Measurements from ENCODE around the gene TEX51. TPM values are rescaled to one million over a fixed set of nuclear protein-coding genes. Genes with fewer than 3 reads are reported as not detected.

Gene TEX51
- total RNA-seq, 1 donor from 2014 or later: not detected

- intact Hi-C loops (cut with DNase I): no loop called here
- ATAC-seq (ENCODE audit: poor library complexity) (no peak), DNase-seq (no peak)
These were observed 37.6 kb downstream of the TEX51 start for GRCh38 chr2:126936219-126936723.

- DNase-seq (no peak), ATAC-seq (ENCODE audit: poor library complexity) (no peak)
- intact Hi-C loops (cut with DNase I): no loop called here
These were observed 41.6 kb downstream of the TEX51 start for GRCh38 chr2:126940331-126940730.

GRCh38 chr2:126942427-126943203 lies 43.9 kb downstream of the TEX51 start:
- intact Hi-C loops (cut with DNase I): no loop called here
- DNase-seq (no peak), ATAC-seq (ENCODE audit: poor library complexity) (no peak)

- intact Hi-C loops (cut with DNase I): no loop called here
These were observed 45.1 kb downstream of the TEX51 start for GRCh38 chr2:126943612-126944348.

GRCh38 chr2:126945118-126945517 lies 46.4 kb downstream of the TEX51 start:
- intact Hi-C loops (cut with DNase I): no loop called here
- ATAC-seq (ENCODE audit: poor library complexity): no peak
- no peak for DNase-seq

More at GRCh38 chr2:126943612-126944348, 45.1 kb downstream of the TEX51 start:
- ATAC-seq (ENCODE audit: poor library complexity) (no peak), DNase-seq (no peak)

GRCh38 chr2:126946318-126947102 lies 47.8 kb downstream of the TEX51 start:
- ATAC-seq (ENCODE audit: poor library complexity) (no peak), DNase-seq (no peak)
- intact Hi-C loops (cut with DNase I): no loop called here

- no peak for ATAC-seq (ENCODE audit: poor library complexity)
- intact Hi-C loops (cut with DNase I): no loop called here
- DNase-seq: no peak
These were observed 48.4 kb downstream of the TEX51 start for GRCh38 chr2:126947103-126947429.

GRCh38 chr2:126949775-126950174 lies 51.1 kb downstream of the TEX51 start:
- peak; percentile 29 for ATAC-seq (ENCODE audit: poor library complexity)
- intact Hi-C loops (cut with DNase I): no loop called here

GRCh38 chr2:126950504-126950903 lies 51.8 kb downstream of the TEX51 start:
- ATAC-seq (ENCODE audit: poor library complexity): no peak
- DNase-seq: no peak
- intact Hi-C loops (cut with DNase I): no loop called here

More at GRCh38 chr2:126949775-126950174, 51.1 kb downstream of the TEX51 start:
- DNase-seq: no peak

Other genes with a start within 250 kb of the TEX51 start
- 111 TPM for gene GYPC, start 242.7 kb upstream of the TEX51 start, total RNA-seq
- 15.7 TPM for gene BIN1, start 208.3 kb downstream of the TEX51 start, total RNA-seq

Measured in Right ventricle myocardium superior (tissue), 1 donor.